ENCODE measurements around the gene UNC5CL. TPM values are rescaled to one million over a fixed set of nuclear protein-coding genes. Genes with fewer than 3 reads are reported as not detected.

Gene UNC5CL
- 0.34 to 0.78 TPM (median 0.62 TPM) in 5 replicates for total RNA-seq (2022; extraction: Qiagen RNA extraction)

DNA sequence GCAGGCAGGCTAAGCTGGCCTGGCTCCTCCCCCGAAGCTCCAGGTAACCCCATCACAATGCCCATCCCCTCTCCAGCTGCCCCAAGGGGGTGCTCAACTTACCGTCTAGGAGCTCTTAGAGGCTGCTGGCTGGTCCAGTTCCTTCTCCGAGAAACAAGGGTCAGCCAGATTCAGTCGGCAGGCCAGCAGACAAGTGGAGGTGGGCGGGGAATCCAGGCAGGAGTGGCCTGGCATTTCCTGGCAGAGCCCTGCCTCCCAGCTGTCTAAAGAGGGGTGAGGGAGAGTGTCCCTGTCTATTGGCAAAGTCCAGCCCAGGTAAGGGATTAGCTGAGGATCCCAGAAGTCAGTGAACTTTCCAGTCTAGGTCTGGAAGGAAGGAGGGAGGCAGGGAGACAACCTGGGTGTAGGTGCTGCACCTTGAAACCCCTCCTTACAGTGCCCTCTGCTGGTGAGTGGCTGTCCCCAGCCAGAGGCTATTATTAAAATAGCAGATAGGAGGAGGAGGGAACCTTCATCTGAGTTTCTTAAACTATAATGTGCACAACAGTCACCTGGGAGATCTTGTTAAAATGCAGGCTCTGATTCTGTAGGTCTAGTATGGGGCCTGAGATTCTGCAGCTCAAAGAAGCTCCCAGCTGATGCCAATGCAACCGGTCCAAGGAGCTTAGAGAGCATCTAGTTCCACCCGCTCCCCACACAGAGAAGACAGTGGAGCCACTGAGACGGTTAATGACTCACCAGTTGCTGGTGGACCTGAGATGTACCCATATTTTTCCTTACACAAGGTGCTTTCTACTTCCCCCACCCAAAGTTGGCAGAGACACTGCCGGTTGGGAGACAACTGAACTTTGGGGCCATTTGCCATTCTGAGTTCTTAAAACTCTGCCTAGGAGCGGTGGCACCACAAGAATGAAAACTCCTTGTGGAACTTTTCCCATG is at the start of gene UNC5CL:
Gene UNC5CL, minus strand, starts transcription at position 162 of the 939 bp plus-strand sequence. CDS start 4,147 bp downstream, outside the sequence.

GRCh38 chr6:41072836-41073202 is 33.8 kb upstream of the UNC5CL start, which contains the start of gene NFYA:
NFYA (plus strand) TSS chr6:41072974; CDS start chr6:41079090, 6,116 bp downstream.

GRCh38 chr6:41071923-41072835 is 33.2 kb upstream of the UNC5CL start, which contains the start of gene OARD1:
OARD1 (minus strand) TSS chr6:41072356; CDS start chr6:41071634, 722 bp downstream.

DNA sequence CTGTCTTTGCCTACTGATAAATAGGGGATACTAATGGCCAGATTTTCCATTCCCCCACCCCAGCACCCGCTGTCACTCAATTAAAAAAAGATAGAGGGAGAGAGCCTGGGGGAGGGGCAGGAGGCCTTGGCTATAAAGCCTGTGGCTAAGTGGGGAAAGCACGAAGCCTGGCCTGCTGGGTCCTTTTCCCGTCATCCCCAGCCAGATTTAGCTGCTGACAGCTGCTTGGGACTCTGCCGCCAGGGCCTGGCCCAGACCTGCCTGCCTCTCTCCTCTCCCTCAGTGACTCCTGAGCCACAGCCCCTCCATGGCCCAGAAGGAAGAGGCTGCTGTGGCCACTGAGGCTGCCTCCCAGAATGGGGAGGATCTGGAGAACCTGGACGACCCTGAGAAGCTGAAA is 14.0 kb upstream of the UNC5CL start, which contains the start of gene APOBEC2:
Gene APOBEC2, plus strand, starts transcription at position 162 of the 400 bp plus-strand sequence. Its CDS starts 146 bp downstream, at position 308.

GRCh38 chr6:41042226-41043055 is 3.4 kb upstream of the UNC5CL start, which contains the start of gene TSPO2:
TSPO2 (plus strand) TSS chr6:41042467; CDS start chr6:41042986, 519 bp downstream.

Other genes starting within 250 kb of the UNC5CL start
- gene TSPO2, start 3.2 kb upstream of the UNC5CL start, total RNA-seq (2022; extraction: Qiagen RNA extraction), result 0.09 TPM in 1 of 5 replicates, not detected in the others
- not detected in 5 replicates for gene APOBEC2, start 14.0 kb upstream of the UNC5CL start, total RNA-seq (2022; extraction: Qiagen RNA extraction)
- 17.1 to 20.7 TPM (median 18.7 TPM) in 5 replicates for gene OARD1, start 33.1 kb upstream of the UNC5CL start, total RNA-seq (2022; extraction: Qiagen RNA extraction)
- 10.3 to 14.3 TPM (median 12.7 TPM) in 5 replicates for gene NFYA, start 33.8 kb upstream of the UNC5CL start, total RNA-seq (2022; extraction: Qiagen RNA extraction)
- not detected in 5 replicates for gene TREML1, start 115.1 kb upstream of the UNC5CL start, total RNA-seq (2022; extraction: Qiagen RNA extraction)
- 0.07 TPM in 1 of 5 replicates, not detected in the others for gene TREM2, start 123.9 kb upstream of the UNC5CL start, total RNA-seq (2022; extraction: Qiagen RNA extraction)
- gene TREML2, start 161.9 kb upstream of the UNC5CL start, total RNA-seq (2022; extraction: Qiagen RNA extraction), result not detected in 5 replicates
- gene TREML4, start 189.1 kb upstream of the UNC5CL start, total RNA-seq (2022; extraction: Qiagen RNA extraction), result not detected in 5 replicates
- gene TREM1, start 247.5 kb upstream of the UNC5CL start, total RNA-seq (2022; extraction: Qiagen RNA extraction), result 0.09 to 0.33 TPM (median 0.16 TPM) in 5 replicates

Data from A549 treated with AZD2906 at 1 μM for 4 hours (cell line).